ENCODE data around the gene DDX31. TPM values are rescaled to one million over a fixed set of nuclear protein-coding genes. Genes with fewer than 3 reads are reported as not detected.
A peak's percentile ranks its signal among the peaks of the same experiment; 100 is the strongest.

Gene DDX31
- total RNA-seq, 1 experiment from 2014 or later, result 14.6 TPM

DNA sequence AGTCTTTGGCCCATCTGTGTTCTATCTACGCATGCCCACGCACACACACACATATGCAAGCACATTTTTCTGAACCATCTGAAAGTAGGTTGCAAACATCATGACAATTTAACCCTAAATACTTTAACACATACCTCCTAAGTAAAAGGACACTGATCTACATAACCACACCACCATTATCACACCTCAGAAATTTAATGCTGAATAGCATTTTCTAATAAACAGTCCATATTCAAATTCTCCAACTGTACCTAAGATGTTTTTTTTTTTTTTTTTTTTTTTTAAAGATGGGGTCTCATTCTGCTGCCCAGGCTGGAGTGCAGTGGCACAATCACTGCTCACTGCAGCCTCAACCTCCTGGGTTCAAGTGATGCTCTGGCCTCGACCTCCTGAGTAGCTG lies 35.5 kb downstream of the DDX31 start:
- no peak overlapping the region for H3K27ac ChIP-seq (ENCODE audit: low read length)
- H3K79me2 ChIP-seq (ENCODE audit: low read length), result no peaks in the 10 kb centered on the region
- no peaks in the 10 kb centered on the region for H3K9me2 ChIP-seq (replicated peaks; ENCODE audit: low read length)
- H3K9ac ChIP-seq (ENCODE audit: low read length), result no peak overlapping the region
- ATAC-seq, result no peak
- ChIA-PET CTCF (no interaction called here), POLR2A (ENCODE audit: unreplicated experiment) (no interaction called here)
- H3K4me3 ChIP-seq (ENCODE audit: low read length), result no peak overlapping the region
- no peak overlapping the region for H2AFZ ChIP-seq (ENCODE audit: low read length)
- no peak overlapping the region for H3K4me2 ChIP-seq (ENCODE audit: low read length)
- intact Hi-C loops (cut with micrococcal nuclease), result no loop called here
- H3K36me3 ChIP-seq (ENCODE audit: low read depth, low read length), result peaks cover 21% of the 10 kb centered on the region; the same call in 1 of the 2 replicates
- no peaks in the 10 kb centered on the region for H3F3A ChIP-seq (ENCODE audit: low read length, unreplicated experiment)
- no peak for TF ChIP-seq EZH2 (IDR thresholded peaks at IDR 0.05; ENCODE audit: low read length, unreplicated experiment)
- no peak for TF ChIP-seq EZH2phosphoT487 (IDR thresholded peaks at IDR 0.05; ENCODE audit: borderline replicate concordance, low read length)
- TF ChIP-seq, protein P1, sequence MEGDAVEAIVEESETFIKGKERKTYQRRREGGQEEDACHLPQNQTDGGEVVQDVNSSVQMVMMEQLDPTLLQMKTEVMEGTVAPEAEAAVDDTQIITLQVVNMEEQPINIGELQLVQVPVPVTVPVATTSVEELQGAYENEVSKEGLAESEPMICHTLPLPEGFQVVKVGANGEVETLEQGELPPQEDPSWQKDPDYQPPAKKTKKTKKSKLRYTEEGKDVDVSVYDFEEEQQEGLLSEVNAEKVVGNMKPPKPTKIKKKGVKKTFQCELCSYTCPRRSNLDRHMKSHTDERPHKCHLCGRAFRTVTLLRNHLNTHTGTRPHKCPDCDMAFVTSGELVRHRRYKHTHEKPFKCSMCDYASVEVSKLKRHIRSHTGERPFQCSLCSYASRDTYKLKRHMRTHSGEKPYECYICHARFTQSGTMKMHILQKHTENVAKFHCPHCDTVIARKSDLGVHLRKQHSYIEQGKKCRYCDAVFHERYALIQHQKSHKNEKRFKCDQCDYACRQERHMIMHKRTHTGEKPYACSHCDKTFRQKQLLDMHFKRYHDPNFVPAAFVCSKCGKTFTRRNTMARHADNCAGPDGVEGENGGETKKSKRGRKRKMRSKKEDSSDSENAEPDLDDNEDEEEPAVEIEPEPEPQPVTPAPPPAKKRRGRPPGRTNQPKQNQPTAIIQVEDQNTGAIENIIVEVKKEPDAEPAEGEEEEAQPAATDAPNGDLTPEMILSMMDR (conservative IDR thresholded peaks at IDR 0.05; ENCODE audit: low read depth, low read length), result no peak
- no peaks in the 10 kb centered on the region for H3K27me3 ChIP-seq (ENCODE audit: low read length)
- no peak for DNase-seq
- H4K20me1 ChIP-seq (ENCODE audit: low read length), result no peaks in the 10 kb centered on the region
- BruUV-seq (replicated peaks), result no TSS peak
- H3K9me3 ChIP-seq (ENCODE audit: low read length), result no peaks in the 10 kb centered on the region
- peaks cover 61% of the 10 kb centered on the region for H3K4me1 ChIP-seq (ENCODE audit: insufficient read depth, low read length)

DNA sequence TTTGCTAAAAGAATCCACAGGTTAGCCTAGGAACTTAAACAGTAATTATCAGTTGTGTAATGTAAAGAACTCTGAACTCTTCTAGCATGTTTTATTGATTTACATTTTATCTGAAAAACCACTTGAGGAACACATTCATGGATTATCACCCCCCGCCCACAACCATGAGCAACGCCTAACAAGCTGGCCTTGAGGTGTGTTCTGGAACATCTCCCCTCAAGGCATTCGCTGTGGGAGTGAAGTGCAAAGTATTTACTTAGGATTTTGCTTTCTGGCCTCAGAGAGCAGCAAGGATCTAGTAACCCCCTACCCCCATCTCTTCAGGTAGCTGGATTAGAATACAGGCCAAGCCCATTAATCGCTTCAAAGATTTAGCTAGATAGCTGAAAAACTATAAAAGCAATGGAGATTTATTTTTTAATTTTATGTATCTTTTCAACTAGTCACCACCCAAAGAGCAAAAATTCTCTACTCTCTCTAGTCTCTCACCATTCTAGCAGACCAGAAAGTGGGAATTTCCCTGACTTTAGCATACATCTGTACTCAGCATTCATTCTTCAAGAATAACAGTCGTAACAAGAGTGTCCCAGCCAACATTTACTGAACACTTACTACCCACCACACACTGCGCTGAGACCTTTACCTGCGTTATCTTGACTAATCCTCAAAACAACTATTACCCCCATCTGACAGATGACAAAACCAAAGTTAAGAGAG lies 37.2 kb downstream of the DDX31 start:
- peaks cover 32% of the 10 kb centered on the region; the same call in 1 of the 2 replicates for H3K36me3 ChIP-seq (ENCODE audit: low read depth, low read length)
- H3K9me3 ChIP-seq (ENCODE audit: low read length), result no peaks in the 10 kb centered on the region
- no peaks in the 10 kb centered on the region for H3K27me3 ChIP-seq (ENCODE audit: low read length)
- ChIA-PET CTCF (interaction anchor here (0.8 kb wide), 1 partner anchor 540 kb away, joined by 4 read pairs; no protein-coding TSS in a partner anchor), POLR2A (ENCODE audit: unreplicated experiment) (no interaction called here)
- BruUV-seq (replicated peaks), result no TSS peak
- DNase-seq (peak; percentile 30), ATAC-seq (no peak)
- H3K27ac ChIP-seq (ENCODE audit: low read length), result peak overlapping the region; percentile 81
- 0 out of 2 replicates have a peak overlapping the region, but pooled peaks have one; percentile 29 for H3K4me2 ChIP-seq (ENCODE audit: low read length)
- H4K20me1 ChIP-seq (ENCODE audit: low read length), result no peaks in the 10 kb centered on the region
- no peak overlapping the region for H3K4me3 ChIP-seq (ENCODE audit: low read length)
- H2AFZ ChIP-seq (ENCODE audit: low read length), result no peak overlapping the region
- no peak overlapping the region for H3K9ac ChIP-seq (ENCODE audit: low read length)
- H3F3A ChIP-seq (ENCODE audit: low read length, unreplicated experiment), result no peaks in the 10 kb centered on the region
- no peak for TF ChIP-seq EZH2phosphoT487 (IDR thresholded peaks at IDR 0.05; ENCODE audit: borderline replicate concordance, low read length)
- no peak for TF ChIP-seq EZH2 (IDR thresholded peaks at IDR 0.05; ENCODE audit: low read length, unreplicated experiment)
- TF ChIP-seq, protein P1 (conservative IDR thresholded peaks at IDR 0.05; ENCODE audit: low read depth, low read length), result no peak
- H3K4me1 ChIP-seq (ENCODE audit: insufficient read depth, low read length), result peaks cover 49% of the 10 kb centered on the region
- intact Hi-C loops (cut with micrococcal nuclease), result no loop called here
- no peaks in the 10 kb centered on the region for H3K79me2 ChIP-seq (ENCODE audit: low read length)
- no peaks in the 10 kb centered on the region for H3K9me2 ChIP-seq (replicated peaks; ENCODE audit: low read length)

DNA sequence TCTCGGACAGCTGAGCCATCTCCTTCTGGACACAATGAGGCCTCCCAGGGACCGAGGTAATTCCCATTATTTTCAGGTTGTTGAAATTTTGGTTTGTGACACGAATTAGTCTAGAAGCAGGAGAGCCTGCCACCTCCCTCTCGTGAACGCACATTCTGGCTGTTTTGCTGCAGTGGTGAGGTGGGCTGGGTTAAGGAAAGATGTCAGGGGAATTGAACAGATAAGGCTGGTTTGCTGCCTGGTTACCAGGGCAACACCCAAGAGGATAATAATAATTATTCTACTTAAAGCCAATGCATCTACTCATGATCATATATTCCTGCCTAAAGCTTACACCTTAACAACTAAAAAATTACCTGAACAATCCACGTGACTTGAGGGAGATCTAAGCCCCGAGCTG lies 38.1 kb downstream of the DDX31 start:
- H3K9me3 ChIP-seq (ENCODE audit: low read length), result no peaks in the 10 kb centered on the region
- CTCF ChIA-PET, result no interaction called here
- H3K9ac ChIP-seq (ENCODE audit: low read length), result no peak overlapping the region
- no peak overlapping the region for H2AFZ ChIP-seq (ENCODE audit: low read length)
- no peaks in the 10 kb centered on the region for H3K79me2 ChIP-seq (ENCODE audit: low read length)
- H3K4me3 ChIP-seq (ENCODE audit: low read length), result peak overlapping the region; percentile 15; the same call in 1 of the 2 replicates
- POLR2A ChIA-PET (ENCODE audit: unreplicated experiment), result no interaction called here
- H3K4me2 ChIP-seq (ENCODE audit: low read length), result peak overlapping the region; percentile 52
- no peak for DNase-seq
- H4K20me1 ChIP-seq (ENCODE audit: low read length), result no peaks in the 10 kb centered on the region
- peak overlapping the region; percentile 81 for H3K27ac ChIP-seq (ENCODE audit: low read length)
- ATAC-seq, result no peak
- no TSS peak for BruUV-seq (replicated peaks)
- H3K4me1 ChIP-seq (ENCODE audit: insufficient read depth, low read length), result peaks cover 49% of the 10 kb centered on the region
- no peaks in the 10 kb centered on the region for H3K27me3 ChIP-seq (ENCODE audit: low read length)
- TF ChIP-seq, protein P1 (conservative IDR thresholded peaks at IDR 0.05; ENCODE audit: low read depth, low read length), result no peak
- TF ChIP-seq EZH2phosphoT487 (IDR thresholded peaks at IDR 0.05; ENCODE audit: borderline replicate concordance, low read length), result no peak
- no peak for TF ChIP-seq EZH2 (IDR thresholded peaks at IDR 0.05; ENCODE audit: low read length, unreplicated experiment)
- no peaks in the 10 kb centered on the region for H3K9me2 ChIP-seq (replicated peaks; ENCODE audit: low read length)
- no peaks in the 10 kb centered on the region for H3F3A ChIP-seq (ENCODE audit: low read length, unreplicated experiment)
- H3K36me3 ChIP-seq (ENCODE audit: low read depth, low read length), result peaks cover 32% of the 10 kb centered on the region; the same call in 1 of the 2 replicates
- intact Hi-C loops (cut with micrococcal nuclease), result loop anchor here (1.0 kb wide), 1 partner anchor 20 kb away; no protein-coding TSS in a partner anchor
